IPS-18c (cell line): Measurements from ENCODE around the gene TRIM46.

Experiments used
- H3K4me3 ChIP-seq: 2 replicates; pipeline ENCODE4 v1.7.0; 2013; ENCODE audit warnings: low read depth, mild to moderate bottlenecking, low read length, moderate library complexity; ENCODE audit not compliant: insufficient read depth
- H3K9me3 ChIP-seq: one replicate; pipeline ENCODE4 v1.6.1; 2013; ENCODE audit warnings: mild to moderate bottlenecking, low read length, moderate library complexity; ENCODE audit not compliant: control insufficient read depth, insufficient read depth

The TRIM46 gene

GRCh38 chr1:155173478-155174323 lies at the start of gene TRIM46:
Gene TRIM46 (plus strand): TSS chr1:155173849. CDS start chr1:155173967, 118 bp downstream.
- Histone ChIP-seq H3K9me3 (no peaks in the 10 kb centered on the region), H3K4me3 (peak within 1 kb of the TSS; percentile 64)

GRCh38 chr1:155124503-155125463 lies 48.9 kb upstream of the TRIM46 start:
- Histone ChIP-seq H3K4me3 (0 out of 2 replicates have a peak overlapping the region, but pooled peaks have one; percentile 4), H3K9me3 (peaks cover 2% of the 10 kb centered on the region)

GRCh38 chr1:155125511-155125945 lies 48.1 kb upstream of the TRIM46 start:
- Histone ChIP-seq H3K9me3 (peaks cover 2% of the 10 kb centered on the region), H3K4me3 (0 out of 2 replicates have a peak overlapping the region, but pooled peaks have one; percentile 64)

- Histone ChIP-seq H3K4me3 (peak overlapping the region; percentile 64), H3K9me3 (peaks cover 2% of the 10 kb centered on the region)
Observed at GRCh38 chr1:155125946-155126555, 47.6 kb upstream of the TRIM46 start.

- Histone ChIP-seq H3K4me3 (peak overlapping the region; percentile 64), H3K9me3 (peaks cover 2% of the 10 kb centered on the region)
Observed at GRCh38 chr1:155126556-155127104, 47.0 kb upstream of the TRIM46 start.

DNA sequence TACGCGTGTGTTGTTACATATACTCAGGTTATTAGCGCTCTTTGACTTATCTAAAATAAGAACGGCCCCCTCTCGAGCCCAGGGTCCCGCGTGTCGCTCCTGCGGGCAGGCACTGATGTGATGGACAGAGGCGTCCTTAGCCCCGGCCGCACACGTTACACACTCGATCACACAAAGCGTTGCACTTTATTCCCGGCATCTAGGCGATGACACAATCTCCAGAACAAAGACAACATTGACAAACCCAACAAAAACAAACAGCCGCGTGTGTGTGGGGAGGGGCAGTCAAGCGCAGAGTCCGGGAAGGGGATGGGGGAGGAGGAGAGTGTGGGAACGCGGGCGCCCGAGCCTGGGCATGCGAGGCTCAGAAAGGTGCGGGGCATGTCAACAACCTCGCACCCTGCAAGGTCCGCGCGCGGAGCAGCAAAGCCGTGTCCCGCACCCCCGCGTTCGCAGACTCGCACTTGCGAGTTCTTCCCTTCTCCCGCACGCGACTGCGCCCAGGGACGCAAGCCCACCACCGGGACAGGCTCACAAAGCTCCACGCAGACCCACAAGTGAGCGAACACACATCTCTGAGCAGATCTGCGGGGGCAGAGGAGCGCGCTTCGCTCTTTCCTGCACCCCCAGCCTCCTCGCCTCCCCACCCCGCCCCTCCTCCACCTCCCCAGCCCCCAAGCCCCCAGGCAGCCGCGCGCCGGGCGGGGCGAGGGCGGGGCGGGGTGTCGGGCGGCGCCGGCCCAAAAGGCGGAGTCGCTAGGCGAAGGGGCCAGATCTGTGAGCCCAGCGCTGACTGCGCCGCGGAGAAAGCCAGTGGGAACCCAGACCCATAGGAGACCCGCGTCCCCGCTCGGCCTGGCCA lies 46.3 kb upstream of the TRIM46 start, which contains the start of gene EFNA1:
EFNA1 (plus strand) TSS at position 772 of the 862 bp plus-strand sequence. CDS start 102 bp downstream, outside the sequence.
- H3K4me3 ChIP-seq, result peak within 1 kb of the TSS; percentile 64

DNA sequence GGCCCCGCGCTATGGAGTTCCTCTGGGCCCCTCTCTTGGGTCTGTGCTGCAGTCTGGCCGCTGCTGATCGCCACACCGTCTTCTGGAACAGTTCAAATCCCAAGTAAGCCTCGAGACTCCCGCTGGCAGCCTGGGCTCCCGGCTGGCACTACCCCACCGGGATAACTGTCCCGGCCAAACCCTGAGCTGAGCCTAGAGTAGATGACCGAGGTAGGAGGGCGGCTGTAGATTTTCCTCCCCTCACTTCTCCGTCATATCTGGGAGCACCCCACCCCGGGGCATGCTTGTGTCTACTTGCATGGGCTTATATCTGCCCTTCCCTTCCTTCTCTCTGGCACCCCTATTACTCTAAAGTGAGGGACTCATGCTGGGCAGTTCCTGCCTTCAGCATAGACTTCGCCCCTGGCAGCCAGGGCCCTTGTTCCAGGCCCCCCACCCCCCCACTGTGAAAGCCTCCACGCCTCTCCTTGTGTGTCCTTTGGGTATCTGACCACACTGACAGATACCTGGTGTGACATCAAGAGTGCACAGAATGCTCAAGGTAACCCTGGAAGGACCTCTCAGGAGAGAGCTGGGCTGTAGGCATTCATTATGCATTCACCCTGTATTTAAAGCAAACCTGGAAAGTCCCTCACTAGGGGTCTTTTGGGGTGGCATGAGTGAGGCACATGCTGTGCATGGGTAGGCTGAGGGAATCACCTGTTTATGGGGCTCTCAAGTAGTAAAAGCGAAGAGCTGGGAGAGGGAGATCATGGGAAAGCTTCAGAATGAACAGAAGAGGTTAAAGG lies 45.5 kb upstream of the TRIM46 start:
- peak overlapping the region; percentile 50 for H3K4me3 ChIP-seq
- peaks cover 2% of the 10 kb centered on the region for H3K9me3 ChIP-seq

More for the DNA sequence above, 46.3 kb upstream of the TRIM46 start, which contains the start of gene EFNA1:
- H3K9me3 ChIP-seq, result peaks cover 2% of the 10 kb centered on the region

DNA sequence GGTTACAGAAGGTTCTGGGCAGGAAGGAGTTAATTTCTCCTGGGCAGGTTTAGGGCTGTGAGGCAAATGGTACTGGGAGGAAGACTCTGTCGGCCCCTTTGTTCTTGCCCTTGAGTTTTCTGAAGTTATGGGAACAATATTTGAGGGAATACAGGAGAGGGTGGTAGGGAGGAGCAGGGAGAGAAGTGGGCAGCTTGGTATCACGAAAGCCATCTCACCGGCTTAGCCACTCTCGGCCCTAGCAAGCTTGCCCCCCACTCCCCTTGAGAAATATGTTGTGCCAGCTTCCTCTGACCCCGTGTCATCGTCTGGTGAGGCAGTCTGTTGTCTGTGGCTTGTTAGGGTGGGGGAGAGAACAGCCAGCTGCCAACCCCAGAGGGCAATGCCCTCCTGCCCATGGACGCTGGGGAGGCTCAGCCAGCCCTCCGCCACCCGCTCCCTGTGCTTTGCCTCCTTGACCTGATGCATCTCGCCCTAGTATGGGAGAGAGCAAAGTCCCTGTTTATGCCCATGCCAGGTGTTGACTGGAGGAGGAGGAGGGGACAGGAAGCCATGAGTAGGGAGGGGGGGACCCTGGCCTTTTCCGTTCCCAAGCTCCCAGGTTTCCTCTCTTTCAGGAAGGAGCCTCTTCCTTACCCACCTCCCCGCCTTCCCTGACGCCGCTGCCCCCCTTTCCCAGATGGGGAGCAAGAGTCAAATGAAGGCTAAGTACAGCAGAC lies 44.7 kb upstream of the TRIM46 start:
- H3K4me3 ChIP-seq, result peak overlapping the region; percentile 50
- H3K9me3 ChIP-seq, result peaks cover 2% of the 10 kb centered on the region

DNA sequence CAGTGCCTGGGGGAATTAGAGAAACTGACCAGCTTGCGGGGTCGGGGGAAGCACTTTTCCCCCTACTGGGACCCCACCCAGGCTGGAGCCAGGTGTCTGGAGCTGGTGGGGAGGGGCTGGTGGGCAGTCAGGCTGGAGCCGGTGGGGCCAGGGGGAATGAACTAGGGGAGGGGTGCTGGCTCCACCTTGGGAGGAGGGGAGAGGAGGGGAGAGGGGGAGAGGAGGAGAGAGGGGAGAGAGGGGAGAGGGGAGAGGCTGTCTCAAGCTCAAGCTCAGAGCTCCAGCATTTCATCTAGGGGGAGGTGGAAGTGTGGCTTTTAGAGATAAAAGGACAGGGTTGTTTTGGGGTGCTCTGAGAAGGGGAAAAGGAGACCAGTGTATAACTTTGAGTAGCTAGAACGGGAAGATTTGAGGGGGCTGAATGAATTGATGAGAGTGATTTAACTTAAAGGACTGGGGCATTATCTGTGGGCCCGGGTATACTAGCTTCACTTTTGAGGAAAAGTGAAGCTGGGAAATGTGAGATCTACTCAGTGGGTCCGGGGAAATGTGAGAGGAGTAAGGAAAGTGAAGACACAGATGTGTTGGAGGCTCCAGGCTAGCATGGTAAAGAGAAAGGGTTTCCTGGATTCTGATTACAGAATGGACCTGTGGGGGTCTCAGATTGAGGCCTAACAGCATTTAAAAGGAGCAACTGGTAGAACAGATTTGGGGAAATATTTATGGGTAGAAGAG lies 43.2 kb upstream of the TRIM46 start:
- peaks cover 2% of the 10 kb centered on the region for H3K9me3 ChIP-seq
- H3K4me3 ChIP-seq, result peak overlapping the region; percentile 50

DNA sequence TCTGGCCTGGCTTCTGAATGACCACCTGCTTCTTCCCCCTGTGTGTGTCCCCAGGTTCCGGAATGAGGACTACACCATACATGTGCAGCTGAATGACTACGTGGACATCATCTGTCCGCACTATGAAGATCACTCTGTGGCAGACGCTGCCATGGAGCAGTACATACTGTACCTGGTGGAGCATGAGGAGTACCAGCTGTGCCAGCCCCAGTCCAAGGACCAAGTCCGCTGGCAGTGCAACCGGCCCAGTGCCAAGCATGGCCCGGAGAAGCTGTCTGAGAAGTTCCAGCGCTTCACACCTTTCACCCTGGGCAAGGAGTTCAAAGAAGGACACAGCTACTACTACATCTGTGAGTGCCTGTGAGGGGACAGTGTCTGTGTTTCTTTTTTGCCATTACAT lies 42.4 kb upstream of the TRIM46 start:
- H3K4me3 ChIP-seq, result no peak overlapping the region
- peaks cover 2% of the 10 kb centered on the region for H3K9me3 ChIP-seq

- no peak overlapping the region for H3K4me3 ChIP-seq
- H3K9me3 ChIP-seq, result peaks cover 2% of the 10 kb centered on the region
Observed at GRCh38 chr1:155131856-155132255, 41.8 kb upstream of the TRIM46 start.

DNA sequence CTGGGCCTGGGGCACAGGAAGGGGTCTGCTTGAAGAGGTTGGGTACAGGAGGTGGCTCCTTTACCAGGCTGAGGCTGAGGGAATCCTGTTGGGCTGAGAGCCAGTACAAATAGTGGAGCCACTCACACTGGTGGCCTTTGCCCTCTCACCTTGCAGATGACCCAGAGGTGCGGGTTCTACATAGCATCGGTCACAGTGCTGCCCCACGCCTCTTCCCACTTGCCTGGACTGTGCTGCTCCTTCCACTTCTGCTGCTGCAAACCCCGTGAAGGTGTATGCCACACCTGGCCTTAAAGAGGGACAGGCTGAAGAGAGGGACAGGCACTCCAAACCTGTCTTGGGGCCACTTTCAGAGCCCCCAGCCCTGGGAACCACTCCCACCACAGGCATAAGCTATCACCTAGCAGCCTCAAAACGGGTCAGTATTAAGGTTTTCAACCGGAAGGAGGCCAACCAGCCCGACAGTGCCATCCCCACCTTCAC lies 39.8 kb upstream of the TRIM46 start:
- peaks cover 2% of the 10 kb centered on the region for H3K9me3 ChIP-seq
- no peak overlapping the region for H3K4me3 ChIP-seq

DNA sequence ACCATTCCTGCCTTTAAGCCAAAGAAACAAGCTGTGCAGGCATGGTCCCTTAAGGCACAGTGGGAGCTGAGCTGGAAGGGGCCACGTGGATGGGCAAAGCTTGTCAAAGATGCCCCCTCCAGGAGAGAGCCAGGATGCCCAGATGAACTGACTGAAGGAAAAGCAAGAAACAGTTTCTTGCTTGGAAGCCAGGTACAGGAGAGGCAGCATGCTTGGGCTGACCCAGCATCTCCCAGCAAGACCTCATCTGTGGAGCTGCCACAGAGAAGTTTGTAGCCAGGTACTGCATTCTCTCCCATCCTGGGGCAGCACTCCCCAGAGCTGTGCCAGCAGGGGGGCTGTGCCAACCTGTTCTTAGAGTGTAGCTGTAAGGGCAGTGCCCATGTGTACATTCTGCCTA lies 39.3 kb upstream of the TRIM46 start:
- Histone ChIP-seq H3K4me3 (peak overlapping the region; percentile 95; the same call in 1 of the 2 replicates), H3K9me3 (peaks cover 2% of the 10 kb centered on the region)

GRCh38 chr1:155134880-155135414 lies 38.7 kb upstream of the TRIM46 start:
- no peaks in the 10 kb centered on the region for H3K9me3 ChIP-seq
- peak overlapping the region; percentile 95 for H3K4me3 ChIP-seq
